GM19395 (cell line): ENCODE measurements around the gene ZBP1.

Experiments
- ATAC-seq: cut with Tn5 transposase; IDR thresholded peaks from one replicate; pipeline ENCODE4 v1.9.1; 2021; ENCODE audit warnings: mild to moderate bottlenecking, moderate library complexity; ENCODE audit not compliant: unreplicated experiment

Gene ZBP1

GRCh38 chr20:57576617-57577550 is 43.3 kb downstream of the ZBP1 start:
- ATAC-seq = no peak

GRCh38 chr20:57576002-57576401 is 44.2 kb downstream of the ZBP1 start:
- ATAC-seq = no peak

GRCh38 chr20:57574954-57575353 is 45.3 kb downstream of the ZBP1 start:
- no peak for ATAC-seq

- no peak for ATAC-seq
These were observed 46.3 kb downstream of the ZBP1 start for GRCh38 chr20:57573894-57574293.

GRCh38 chr20:57573242-57573641 is 47.0 kb downstream of the ZBP1 start:
- ATAC-seq = no peak

GRCh38 chr20:57571782-57572416 is 48.3 kb downstream of the ZBP1 start:
- no peak for ATAC-seq

- ATAC-seq = no peak
These were observed 49.3 kb downstream of the ZBP1 start for GRCh38 chr20:57570920-57571319.

GRCh38 chr20:57570145-57570850 is 49.9 kb downstream of the ZBP1 start:
- ATAC-seq = no peak

- no peak for ATAC-seq
These were observed 51.3 kb downstream of the ZBP1 start for GRCh38 chr20:57568960-57569359.

- no peak for ATAC-seq
These were observed 51.9 kb downstream of the ZBP1 start for GRCh38 chr20:57568088-57568896.

- ATAC-seq = no peak
These were observed 52.7 kb downstream of the ZBP1 start for GRCh38 chr20:57567471-57568079.

- ATAC-seq = no peak
These were observed 53.3 kb downstream of the ZBP1 start for GRCh38 chr20:57566803-57567459.

- no peak for ATAC-seq
These were observed 53.8 kb downstream of the ZBP1 start for GRCh38 chr20:57566399-57566798.

GRCh38 chr20:57564951-57565642 is 55.1 kb downstream of the ZBP1 start:
- ATAC-seq = no peak

- no peak for ATAC-seq
These were observed 55.9 kb downstream of the ZBP1 start for GRCh38 chr20:57564180-57564802.

GRCh38 chr20:57563522-57563921 is 56.7 kb downstream of the ZBP1 start:
- no peak for ATAC-seq

- ATAC-seq = no peak
These were observed 57.4 kb downstream of the ZBP1 start for GRCh38 chr20:57562541-57563465.
